KMS-11 (cell line): ENCODE data around the gene FAM167B.

ENCODE experiments used
- H2AFZ ChIP-seq: fragments of 200-600 bp; sonication (generic); 2 replicates; pipeline ENCODE4 v1.6.1; 2016; ENCODE audit warnings: antibody characterized with exemption, mixed run types, low read depth
- H3K27ac ChIP-seq: fragments of 200-600 bp; sonication (generic); 2 replicates; pipeline ENCODE4 v1.6.1; 2016; ENCODE audit warnings: mild to moderate bottlenecking, mixed run types
- H3K27me3 ChIP-seq: fragments of 200-600 bp; sonication (generic); 2 replicates; pipeline ENCODE4 v1.6.1; 2017; ENCODE audit warnings: mild to moderate bottlenecking, low read depth, mixed run types, moderate library complexity; ENCODE audit not compliant: insufficient read depth
- H3K36me3 ChIP-seq: fragments of 200-600 bp; sonication (generic); 2 replicates; pipeline ENCODE4 v1.6.1; 2017; ENCODE audit warnings: mild to moderate bottlenecking, mixed run types; ENCODE audit not compliant: insufficient read depth
- H3K4me1 ChIP-seq: fragments of 200-600 bp; sonication (generic); 2 replicates; pipeline ENCODE4 v1.6.1; 2016; ENCODE audit warnings: mild to moderate bottlenecking, low read depth, mixed run types; ENCODE audit not compliant: poor library complexity, severe bottlenecking
- H3K4me2 ChIP-seq: fragments of 200-600 bp; sonication (generic); 2 replicates; pipeline ENCODE4 v1.7.0; 2016; ENCODE audit warnings: mild to moderate bottlenecking, mixed run types
- H3K4me3 ChIP-seq: fragments of 200-600 bp; sonication (generic); IDR thresholded peaks from 2 replicates; pipeline ENCODE4 v1.6.1; 2017; ENCODE audit warnings: low read depth, low read length, mixed read lengths; ENCODE audit not compliant: insufficient read depth
- H3K79me2 ChIP-seq: fragments of 200-600 bp; sonication (generic); 2 replicates; pipeline ENCODE4 v1.6.1; 2016; ENCODE audit warnings: low read depth, mixed run types; ENCODE audit not compliant: insufficient read depth
- H3K9ac ChIP-seq: fragments of 200-600 bp; sonication (generic); 2 replicates; pipeline ENCODE4 v1.6.1; 2016; ENCODE audit warnings: mild to moderate bottlenecking, mixed run types
- H4K20me1 ChIP-seq: fragments of 200-600 bp; sonication (generic); 2 replicates; pipeline ENCODE4 v1.6.1; 2016; ENCODE audit warnings: mild to moderate bottlenecking, mixed run types; ENCODE audit not compliant: insufficient read depth
- CTCF ChIP-seq: fragments of 200-600 bp; sonication (generic); conservative IDR thresholded peaks from 2 replicates; pipeline ENCODE4 v1.6.1; 2017; ENCODE audit warnings: low read depth, mild to moderate bottlenecking, antibody characterized with exemption, low read length, moderate library complexity, mixed read lengths

The FAM167B gene

GRCh38 chr1:32265846-32266245 is 18.8 kb downstream of the FAM167B start:
- Histone ChIP-seq H3K36me3 (no peaks in the 10 kb centered on the region), H3K4me3 (no peak overlapping the region), H3K27me3 (no peaks in the 10 kb centered on the region), H3K79me2 (no peaks in the 10 kb centered on the region), H3K9ac (no peak overlapping the region), H4K20me1 (no peaks in the 10 kb centered on the region), H3K27ac (no peak overlapping the region), H3K4me1 (peaks cover 28% of the 10 kb centered on the region), H2AFZ (peak overlapping the region; percentile 15; the same call in 1 of the 2 replicates), H3K4me2 (peak overlapping the region; percentile 29; the same call in 1 of the 2 replicates)
- TF ChIP-seq CTCF: no peak

GRCh38 chr1:32266921-32267591 is 20.0 kb downstream of the FAM167B start:
- H3K36me3 ChIP-seq: no peaks in the 10 kb centered on the region
- no peak overlapping the region for H2AFZ ChIP-seq
- H3K79me2 ChIP-seq: no peaks in the 10 kb centered on the region
- no peak for TF ChIP-seq CTCF
- H3K4me1 ChIP-seq: peaks cover 28% of the 10 kb centered on the region
- no peak overlapping the region for H3K9ac ChIP-seq
- no peak overlapping the region for H3K27ac ChIP-seq
- no peaks in the 10 kb centered on the region for H3K27me3 ChIP-seq
- no peak overlapping the region for H3K4me3 ChIP-seq
- H3K4me2 ChIP-seq: no peak overlapping the region
- no peaks in the 10 kb centered on the region for H4K20me1 ChIP-seq

- H2AFZ ChIP-seq: no peak overlapping the region
- TF ChIP-seq CTCF: no peak
- H3K4me2 ChIP-seq: no peak overlapping the region
- H3K79me2 ChIP-seq: no peaks in the 10 kb centered on the region
- H3K9ac ChIP-seq: no peak overlapping the region
- no peaks in the 10 kb centered on the region for H3K27me3 ChIP-seq
- H3K27ac ChIP-seq: no peak overlapping the region
- peaks cover 22% of the 10 kb centered on the region for H3K4me1 ChIP-seq
- H3K36me3 ChIP-seq: no peaks in the 10 kb centered on the region
- no peaks in the 10 kb centered on the region for H4K20me1 ChIP-seq
- H3K4me3 ChIP-seq: no peak overlapping the region
Measured at GRCh38 chr1:32269744-32270143, 22.7 kb downstream of the FAM167B start.

- no peak overlapping the region for H3K4me2 ChIP-seq
- H3K9ac ChIP-seq: no peak overlapping the region
- H3K4me3 ChIP-seq: no peak overlapping the region
- no peak overlapping the region for H2AFZ ChIP-seq
- no peak overlapping the region for H3K27ac ChIP-seq
- H3K4me1 ChIP-seq: peaks cover 5% of the 10 kb centered on the region
- no peaks in the 10 kb centered on the region for H3K27me3 ChIP-seq
- TF ChIP-seq CTCF: no peak
- H3K79me2 ChIP-seq: no peaks in the 10 kb centered on the region
- no peaks in the 10 kb centered on the region for H4K20me1 ChIP-seq
- no peaks in the 10 kb centered on the region for H3K36me3 ChIP-seq
Measured at GRCh38 chr1:32272557-32273390, 25.8 kb downstream of the FAM167B start.
